Testis (tissue), 3 donors: ENCODE measurements around the gene PTPRD. TPM values are rescaled to one million over a fixed set of nuclear protein-coding genes. Genes with fewer than 3 reads are reported as not detected.

Source experiments
- DNase-seq: peaks from one replicate; pipeline ENCODE4 v3.0.0-alpha.2; 2019
- H3K27ac ChIP-seq, 2 donors: fragments of 200-600 bp; sonication (generic); one replicate each; pipeline ENCODE4 v1.5.1; 2019
- H3K27me3 ChIP-seq: fragments of 200-600 bp; sonication (generic); one replicate; pipeline ENCODE4 v1.5.1; 2019
- H3K36me3 ChIP-seq: fragments of 200-600 bp; sonication (generic); one replicate; pipeline ENCODE4 v1.5.1; 2017; ENCODE audit warnings: low read depth; ENCODE audit errors: missing control alignments
- H3K4me1 ChIP-seq: fragments of 200-600 bp; sonication (generic); one replicate; pipeline ENCODE4 v1.5.1; 2019
- H3K4me3 ChIP-seq, 2 donors: fragments of 200-600 bp; sonication (generic); one replicate each; pipeline ENCODE4 v1.5.1; 2017 to 2019
- H3K9me3 ChIP-seq: fragments of 200-600 bp; sonication (generic); one replicate; pipeline ENCODE4 v1.5.1; 2017
- POLR2A ChIP-seq: fragments of 450-650 bp; IDR thresholded peaks from one replicate; pipeline ENCODE4 v1.6.1; 2017; ENCODE audit warnings: antibody characterized with exemption, mild to moderate bottlenecking, moderate library complexity
- WGBS, 2 donors: methylation state at CpG; one replicate each; pipeline ENCODE4 v1.1.5; 2018; 5-methylcytosine and 5-hydroxymethylcytosine counted together
- intact Hi-C: fragments of 100-400 bp; cut with DNase I; formaldehyde crosslinking; loops from one replicate; pipeline ENCODE4 v1.15.1; 2023; ENCODE audit warnings: low total_unique reads
- polyA plus RNA-seq: library from polyadenylated mRNA; stranded (reverse); fragments of 350-450 nt; fragmentation: Illumina TruSeq; extraction: RNeasy Lipid Tissue Mini Kit (QIAGEN cat#74804); gene quantifications from one replicate; pipeline ENCODE4 v1.2.3, GENCODE V29; 2014; ENCODE audit warnings: low read depth, low replicate concordance; ENCODE audit not compliant: insufficient read depth
- total RNA-seq, 2 donors: library from RNA; depleted of rRNA; stranded (reverse); fragments of >200 nt; gene quantifications; one replicate each; pipeline ENCODE4 v1.2.3, GENCODE V29; 2016
- TF ChIP-seq, protein P1 (sequence below), 3 experiments: fragments of 450-650 bp in 2 of 3; fragments of 200-600 bp in 1 of 3; sonication (generic) in 1 of 3; IDR thresholded peaks; one replicate each; pipeline ENCODE4 v1.5.1; 2016 to 2019; ENCODE audit warnings: antibody characterized with exemption in 3 of 3, mild to moderate bottlenecking in 2 of 3, moderate library complexity in 1 of 3

Gene PTPRD
- total and polyA plus RNA-seq, 3 donors from 2014 or later: 15.4 to 33.6 (median 32.5) TPM

DNA sequence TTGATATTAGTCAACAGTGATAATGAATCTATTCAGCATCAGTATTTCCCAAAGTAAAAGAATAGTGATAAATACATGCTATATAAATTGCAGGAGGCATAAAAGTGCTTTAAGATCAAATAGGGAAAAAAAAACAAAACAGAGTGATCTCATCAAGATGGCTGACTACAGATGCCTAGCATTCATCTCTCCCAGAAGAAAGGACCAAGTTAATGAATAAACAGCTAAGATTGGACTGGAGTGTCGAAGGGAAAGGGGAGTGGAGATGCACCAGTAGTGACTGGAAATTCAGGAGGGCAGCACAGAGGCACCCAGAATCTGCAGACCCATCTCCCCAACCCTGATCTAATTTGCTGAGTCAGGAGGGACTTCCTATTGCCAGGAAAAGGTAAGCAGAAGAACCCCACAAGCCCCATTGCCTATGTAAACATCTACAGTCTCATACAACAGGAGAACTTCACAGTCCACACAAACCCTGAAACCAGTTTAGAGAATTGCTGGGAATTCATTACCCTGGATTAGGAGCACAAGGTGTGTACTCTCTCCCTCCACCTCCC lies 699.4 kb downstream of the PTPRD start:
- no peaks in the 10 kb centered on the region for H3K4me1 ChIP-seq
- WGBS, 2 donors: 80 to 88% methylated on average over 1 of the region's 1 CpG
- H3K27me3 ChIP-seq: no peaks in the 10 kb centered on the region
- DNase-seq: no peak
- H3K27ac ChIP-seq: no peak overlapping the region
- no peak overlapping the region for H3K4me3 ChIP-seq
- intact Hi-C loops: no loop called here
- no peak for TF ChIP-seq POLR2A
- TF ChIP-seq, protein P1, sequence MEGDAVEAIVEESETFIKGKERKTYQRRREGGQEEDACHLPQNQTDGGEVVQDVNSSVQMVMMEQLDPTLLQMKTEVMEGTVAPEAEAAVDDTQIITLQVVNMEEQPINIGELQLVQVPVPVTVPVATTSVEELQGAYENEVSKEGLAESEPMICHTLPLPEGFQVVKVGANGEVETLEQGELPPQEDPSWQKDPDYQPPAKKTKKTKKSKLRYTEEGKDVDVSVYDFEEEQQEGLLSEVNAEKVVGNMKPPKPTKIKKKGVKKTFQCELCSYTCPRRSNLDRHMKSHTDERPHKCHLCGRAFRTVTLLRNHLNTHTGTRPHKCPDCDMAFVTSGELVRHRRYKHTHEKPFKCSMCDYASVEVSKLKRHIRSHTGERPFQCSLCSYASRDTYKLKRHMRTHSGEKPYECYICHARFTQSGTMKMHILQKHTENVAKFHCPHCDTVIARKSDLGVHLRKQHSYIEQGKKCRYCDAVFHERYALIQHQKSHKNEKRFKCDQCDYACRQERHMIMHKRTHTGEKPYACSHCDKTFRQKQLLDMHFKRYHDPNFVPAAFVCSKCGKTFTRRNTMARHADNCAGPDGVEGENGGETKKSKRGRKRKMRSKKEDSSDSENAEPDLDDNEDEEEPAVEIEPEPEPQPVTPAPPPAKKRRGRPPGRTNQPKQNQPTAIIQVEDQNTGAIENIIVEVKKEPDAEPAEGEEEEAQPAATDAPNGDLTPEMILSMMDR (IDR thresholded peaks at IDR 0.05): no peak
- H3K36me3 ChIP-seq: no peaks in the 10 kb centered on the region
- H3K9me3 ChIP-seq: no peaks in the 10 kb centered on the region

DNA sequence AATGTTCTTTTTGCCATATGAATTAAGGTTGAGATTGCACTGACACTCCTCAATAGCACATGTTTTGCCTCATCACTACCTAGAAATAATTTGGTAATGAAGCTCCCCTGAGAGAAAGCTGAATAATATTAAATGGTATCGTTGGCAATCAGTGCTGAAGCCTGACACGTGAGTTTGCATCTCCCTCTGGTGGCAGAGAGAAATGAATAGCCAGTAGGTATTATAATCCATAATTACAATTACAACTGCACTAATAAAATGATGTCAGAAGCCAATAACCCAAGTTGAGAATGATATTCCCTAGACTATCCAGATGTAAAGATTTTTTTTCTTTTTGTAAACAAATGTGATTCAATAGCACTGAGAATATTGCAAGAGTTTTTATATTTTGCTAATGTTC lies 700.3 kb downstream of the PTPRD start:
- Histone ChIP-seq H3K4me3 (no peak overlapping the region), H3K27ac (no peak overlapping the region), H3K27me3 (no peaks in the 10 kb centered on the region), H3K36me3 (no peaks in the 10 kb centered on the region), H3K9me3 (no peaks in the 10 kb centered on the region), H3K4me1 (no peaks in the 10 kb centered on the region)
- WGBS, 2 donors: 22 to 28% methylated on average over 2 of the region's 2 CpGs
- no peak for DNase-seq
- intact Hi-C loops: no loop called here
- TF ChIP-seq POLR2A: no peak
- TF ChIP-seq, protein P1 (IDR thresholded peaks at IDR 0.05): peak in 2 of 3 experiments; percentile 4 to 20

GRCh38 chr9:9905736-9906135 lies 707.1 kb downstream of the PTPRD start:
- DNase-seq: no peak
- Histone ChIP-seq H3K27ac (no peak overlapping the region), H3K4me3 (no peak overlapping the region), H3K4me1 (no peaks in the 10 kb centered on the region), H3K27me3 (no peaks in the 10 kb centered on the region), H3K9me3 (no peaks in the 10 kb centered on the region), H3K36me3 (no peaks in the 10 kb centered on the region)
- TF ChIP-seq, protein P1 (IDR thresholded peaks at IDR 0.05): no peak
- no peak for TF ChIP-seq POLR2A
- intact Hi-C loops: no loop called here
- WGBS, 2 donors: 69 to 78% methylated on average over 3 of the region's 3 CpGs

GRCh38 chr9:9904041-9904440 lies 708.8 kb downstream of the PTPRD start:
- Histone ChIP-seq H3K36me3 (no peaks in the 10 kb centered on the region), H3K27me3 (no peaks in the 10 kb centered on the region), H3K27ac (no peak overlapping the region), H3K9me3 (no peaks in the 10 kb centered on the region), H3K4me3 (no peak overlapping the region), H3K4me1 (no peaks in the 10 kb centered on the region)
- DNase-seq: no peak
- TF ChIP-seq, protein P1 (IDR thresholded peaks at IDR 0.05): no peak
- no peak for TF ChIP-seq POLR2A
- intact Hi-C loops: no loop called here
- WGBS, 2 donors: 47 to 54% methylated on average over 3 of the region's 3 CpGs

GRCh38 chr9:9901624-9902023 lies 711.2 kb downstream of the PTPRD start:
- H3K36me3 ChIP-seq: no peaks in the 10 kb centered on the region
- no peaks in the 10 kb centered on the region for H3K27me3 ChIP-seq
- DNase-seq: no peak
- 45 to 68% methylated on average over 4 of the region's 4 CpGs for WGBS, 2 donors
- H3K27ac ChIP-seq: no peak overlapping the region
- no peaks in the 10 kb centered on the region for H3K9me3 ChIP-seq
- intact Hi-C loops: no loop called here
- H3K4me3 ChIP-seq: no peak overlapping the region
- H3K4me1 ChIP-seq: no peaks in the 10 kb centered on the region
- no peak for TF ChIP-seq POLR2A
- TF ChIP-seq, protein P1 (IDR thresholded peaks at IDR 0.05): no peak
